ENCODE measurements around the gene GTPBP4. TPM values are rescaled to one million over a fixed set of nuclear protein-coding genes. Genes with fewer than 3 reads are reported as not detected.

GTPBP4 gene
- total RNA-seq, 1 donor from 2014 or later, result 73.8 TPM

DNA sequence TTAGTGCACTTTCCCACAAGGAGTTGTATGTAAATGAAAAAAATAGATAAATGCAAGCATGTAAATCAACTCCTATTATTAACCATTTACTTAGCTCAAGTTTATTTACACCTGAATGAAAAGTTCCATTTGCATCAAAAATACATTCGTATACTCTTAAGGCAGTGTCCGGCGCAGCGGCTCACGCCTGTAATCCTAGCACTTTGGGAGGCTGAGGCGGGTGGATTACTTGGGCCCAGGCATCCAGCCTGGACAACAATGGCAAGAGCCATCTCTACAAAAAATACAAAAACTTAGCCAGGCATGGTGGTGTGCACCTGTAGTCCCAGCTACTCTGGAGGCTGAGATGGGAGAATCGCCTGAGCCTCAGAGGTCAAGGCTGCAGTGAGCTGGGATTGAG lies 41.6 kb downstream of the GTPBP4 start:
- POLR2A ChIA-PET, result no interaction called here
- Mint-ChIP-seq H3K27me3 (no peaks in the 10 kb centered on the region), H3K9me3 (no peaks in the 10 kb centered on the region), H3K36me3 (ENCODE audit: low read depth) (no peaks in the 10 kb centered on the region), H3K27ac (no peak overlapping the region), H3K4me3 (no peak overlapping the region), H3K4me1 (no peaks in the 10 kb centered on the region)
- CTCF ChIA-PET, result no interaction called here
- ATAC-seq (ENCODE audit: low read depth) (no peak), DNase-seq (no peak)
- TF ChIP-seq, protein P1, sequence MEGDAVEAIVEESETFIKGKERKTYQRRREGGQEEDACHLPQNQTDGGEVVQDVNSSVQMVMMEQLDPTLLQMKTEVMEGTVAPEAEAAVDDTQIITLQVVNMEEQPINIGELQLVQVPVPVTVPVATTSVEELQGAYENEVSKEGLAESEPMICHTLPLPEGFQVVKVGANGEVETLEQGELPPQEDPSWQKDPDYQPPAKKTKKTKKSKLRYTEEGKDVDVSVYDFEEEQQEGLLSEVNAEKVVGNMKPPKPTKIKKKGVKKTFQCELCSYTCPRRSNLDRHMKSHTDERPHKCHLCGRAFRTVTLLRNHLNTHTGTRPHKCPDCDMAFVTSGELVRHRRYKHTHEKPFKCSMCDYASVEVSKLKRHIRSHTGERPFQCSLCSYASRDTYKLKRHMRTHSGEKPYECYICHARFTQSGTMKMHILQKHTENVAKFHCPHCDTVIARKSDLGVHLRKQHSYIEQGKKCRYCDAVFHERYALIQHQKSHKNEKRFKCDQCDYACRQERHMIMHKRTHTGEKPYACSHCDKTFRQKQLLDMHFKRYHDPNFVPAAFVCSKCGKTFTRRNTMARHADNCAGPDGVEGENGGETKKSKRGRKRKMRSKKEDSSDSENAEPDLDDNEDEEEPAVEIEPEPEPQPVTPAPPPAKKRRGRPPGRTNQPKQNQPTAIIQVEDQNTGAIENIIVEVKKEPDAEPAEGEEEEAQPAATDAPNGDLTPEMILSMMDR (IDR thresholded peaks at IDR 0.05), result no peak
- intact Hi-C loops (cut with micrococcal nuclease), result no loop called here

DNA sequence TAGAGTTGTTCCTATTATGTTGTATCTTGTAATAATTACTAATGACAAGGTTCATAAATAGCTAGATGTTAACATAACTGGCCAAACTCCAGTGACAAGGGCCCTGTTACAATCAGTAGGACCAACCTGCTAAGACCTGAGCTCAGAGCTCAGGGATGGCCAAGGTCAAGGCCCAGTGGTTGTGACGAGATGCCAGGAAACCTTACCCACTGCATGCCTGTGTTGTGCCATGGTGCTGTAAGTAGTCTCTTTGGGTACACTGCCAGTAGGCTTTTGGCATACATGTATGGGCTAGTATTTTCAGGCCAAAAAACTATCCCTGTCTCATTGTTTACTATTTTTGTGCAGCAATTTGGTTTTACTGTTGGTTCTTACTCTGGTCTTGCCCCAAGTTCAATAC lies 45.4 kb downstream of the GTPBP4 start:
- Mint-ChIP-seq H3K27me3 (no peaks in the 10 kb centered on the region), H3K36me3 (ENCODE audit: low read depth) (peaks cover 17% of the 10 kb centered on the region), H3K4me1 (peaks cover 27% of the 10 kb centered on the region), H3K4me3 (no peak overlapping the region), H3K27ac (no peak overlapping the region), H3K9me3 (no peaks in the 10 kb centered on the region)
- POLR2A ChIA-PET, result no interaction called here
- CTCF ChIA-PET, result no interaction called here
- ATAC-seq (ENCODE audit: low read depth) (no peak), DNase-seq (no peak)
- TF ChIP-seq, protein P1 (IDR thresholded peaks at IDR 0.05), result no peak
- intact Hi-C loops (cut with micrococcal nuclease), result no loop called here

DNA sequence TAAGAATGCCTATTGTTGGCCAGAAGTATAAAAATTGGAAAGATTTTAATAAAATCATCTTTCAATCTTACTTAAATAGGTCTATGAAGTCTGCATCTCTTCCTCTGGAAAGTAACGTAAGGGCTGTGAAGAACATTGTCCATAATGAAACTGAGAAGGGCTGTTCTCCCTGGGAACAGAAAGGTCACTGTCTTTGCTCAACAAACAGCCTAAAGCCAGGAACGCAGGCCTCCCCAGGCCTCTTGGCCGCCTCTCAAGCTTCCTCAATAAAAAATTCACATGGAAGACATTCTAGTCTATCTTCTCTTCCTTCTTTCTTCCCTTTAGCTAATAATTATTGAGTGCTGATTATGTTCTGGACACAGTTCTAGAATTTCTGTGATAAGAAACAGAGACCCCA lies 46.5 kb downstream of the GTPBP4 start:
- POLR2A ChIA-PET, result interaction anchor here (2.1 to 4.1 kb wide), 2 partner anchors 15 to 21 kb away, joined by 15 to 69 read pairs; partner anchors contain the start of genes IDI1 and WDR37
- Mint-ChIP-seq H3K9me3 (no peaks in the 10 kb centered on the region), H3K36me3 (ENCODE audit: low read depth) (peaks cover 18% of the 10 kb centered on the region), H3K4me3 (no peak overlapping the region), H3K27me3 (no peaks in the 10 kb centered on the region), H3K4me1 (peaks cover 27% of the 10 kb centered on the region), H3K27ac (no peak overlapping the region)
- TF ChIP-seq, protein P1 (IDR thresholded peaks at IDR 0.05), result no peak
- CTCF ChIA-PET, result no interaction called here
- DNase-seq (no peak), ATAC-seq (ENCODE audit: low read depth) (no peak)
- intact Hi-C loops (cut with micrococcal nuclease), result no loop called here

DNA sequence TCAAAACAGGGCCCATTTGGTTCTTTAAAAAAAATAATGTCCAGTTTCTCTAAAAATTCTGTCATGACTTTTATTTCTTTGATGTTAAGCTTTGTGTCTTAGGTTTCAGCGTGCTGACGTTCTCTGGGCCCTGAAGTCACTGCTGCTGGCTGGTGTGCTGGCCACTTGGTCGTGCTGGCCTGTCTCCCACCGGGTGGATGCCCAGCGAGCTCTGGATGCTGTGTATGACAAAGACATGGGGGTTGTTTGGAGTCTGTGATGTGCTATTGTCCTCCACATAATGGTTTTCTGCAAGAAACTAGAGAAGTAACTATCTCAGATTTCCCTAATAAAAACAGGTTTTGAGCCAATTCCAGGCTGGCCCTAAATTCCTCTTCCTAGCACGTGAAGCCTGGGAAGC lies 47.0 kb downstream of the GTPBP4 start:
- H3K27ac Mint-ChIP-seq, result no peak overlapping the region
- no peak overlapping the region for H3K4me3 Mint-ChIP-seq
- H3K4me1 Mint-ChIP-seq, result peaks cover 30% of the 10 kb centered on the region
- ATAC-seq (ENCODE audit: low read depth) (no peak), DNase-seq (no peak)
- TF ChIP-seq, protein P1 (IDR thresholded peaks at IDR 0.05), result no peak
- intact Hi-C loops (cut with micrococcal nuclease), result no loop called here
- ChIA-PET POLR2A (interaction anchor here (2.1 to 4.1 kb wide), 2 partner anchors 14 to 21 kb away, joined by 15 to 69 read pairs; partner anchors contain the start of genes IDI1 and WDR37), CTCF (no interaction called here)
- H3K9me3 Mint-ChIP-seq, result no peaks in the 10 kb centered on the region
- H3K36me3 Mint-ChIP-seq (ENCODE audit: low read depth), result peaks cover 21% of the 10 kb centered on the region
- H3K27me3 Mint-ChIP-seq, result no peaks in the 10 kb centered on the region

DNA sequence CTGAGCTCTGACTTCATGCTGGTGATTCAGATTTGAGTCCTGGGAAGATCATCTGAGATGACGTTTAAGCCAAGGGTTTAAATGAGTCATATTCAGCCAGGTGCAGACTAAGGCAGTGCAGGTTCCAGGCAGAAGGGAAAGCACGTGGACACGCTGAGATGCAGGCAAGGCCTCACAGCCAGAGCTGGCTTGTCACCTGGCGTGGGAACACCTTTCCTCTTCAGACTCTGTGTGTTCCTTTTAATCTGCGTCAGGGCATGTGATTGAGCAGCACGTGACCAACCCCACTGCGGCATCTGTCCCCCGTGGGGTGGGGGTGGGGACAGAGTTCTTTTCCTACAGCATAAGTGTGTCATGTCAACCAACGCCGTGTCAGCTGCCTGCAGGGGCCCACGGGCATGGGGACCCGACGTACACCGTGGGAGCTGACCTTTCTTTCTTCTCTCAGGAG lies 48.1 kb downstream of the GTPBP4 start:
- peaks cover 31% of the 10 kb centered on the region for H3K36me3 Mint-ChIP-seq (ENCODE audit: low read depth)
- intact Hi-C loops (cut with micrococcal nuclease), result no loop called here
- H3K27me3 Mint-ChIP-seq, result no peaks in the 10 kb centered on the region
- H3K27ac Mint-ChIP-seq, result peak overlapping the region; percentile 72
- ChIA-PET CTCF (no interaction called here), POLR2A (interaction anchor here (1.0 to 4.1 kb wide), 5 partner anchors 13 to 106 kb away, joined by 3 to 69 read pairs (median 3); partner anchors contain the start of genes IDI1 and WDR37)
- no peaks in the 10 kb centered on the region for H3K9me3 Mint-ChIP-seq
- H3K4me1 Mint-ChIP-seq, result peaks cover 30% of the 10 kb centered on the region
- peak; percentile 27 for DNase-seq
- TF ChIP-seq, protein P1 (IDR thresholded peaks at IDR 0.05), result no peak
- peak overlapping the region; percentile 20 for H3K4me3 Mint-ChIP-seq
- ATAC-seq (ENCODE audit: low read depth), result peak; percentile 90
